ENCODE results near the gene LEFTY1.

LEFTY1 gene

DNA sequence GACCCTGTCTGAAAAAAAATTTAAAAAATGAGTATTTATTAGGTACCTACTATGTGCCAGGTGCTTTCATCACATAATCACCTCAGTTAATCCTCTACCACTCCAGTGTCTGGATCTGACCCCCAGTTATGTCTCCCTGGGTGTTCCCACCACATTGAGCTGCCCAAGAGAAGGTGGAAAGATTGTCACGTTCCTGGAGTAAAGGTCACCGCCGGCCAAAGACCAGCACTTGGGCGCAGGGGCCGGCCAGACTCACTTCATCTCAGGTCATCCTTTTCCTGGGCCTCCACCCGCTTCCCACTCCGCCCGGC is 34.4 kb upstream of the LEFTY1 start:
- no peak for DNase-seq (ENCODE audit: low read depth)
- TF ChIP-seq, protein P1, sequence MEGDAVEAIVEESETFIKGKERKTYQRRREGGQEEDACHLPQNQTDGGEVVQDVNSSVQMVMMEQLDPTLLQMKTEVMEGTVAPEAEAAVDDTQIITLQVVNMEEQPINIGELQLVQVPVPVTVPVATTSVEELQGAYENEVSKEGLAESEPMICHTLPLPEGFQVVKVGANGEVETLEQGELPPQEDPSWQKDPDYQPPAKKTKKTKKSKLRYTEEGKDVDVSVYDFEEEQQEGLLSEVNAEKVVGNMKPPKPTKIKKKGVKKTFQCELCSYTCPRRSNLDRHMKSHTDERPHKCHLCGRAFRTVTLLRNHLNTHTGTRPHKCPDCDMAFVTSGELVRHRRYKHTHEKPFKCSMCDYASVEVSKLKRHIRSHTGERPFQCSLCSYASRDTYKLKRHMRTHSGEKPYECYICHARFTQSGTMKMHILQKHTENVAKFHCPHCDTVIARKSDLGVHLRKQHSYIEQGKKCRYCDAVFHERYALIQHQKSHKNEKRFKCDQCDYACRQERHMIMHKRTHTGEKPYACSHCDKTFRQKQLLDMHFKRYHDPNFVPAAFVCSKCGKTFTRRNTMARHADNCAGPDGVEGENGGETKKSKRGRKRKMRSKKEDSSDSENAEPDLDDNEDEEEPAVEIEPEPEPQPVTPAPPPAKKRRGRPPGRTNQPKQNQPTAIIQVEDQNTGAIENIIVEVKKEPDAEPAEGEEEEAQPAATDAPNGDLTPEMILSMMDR (conservative IDR thresholded peaks at IDR 0.05; ENCODE audit: low read depth, low read length) = no peak
- H3K4me3 ChIP-seq (ENCODE audit: low read length) = peak overlapping the region; percentile 82

DNA sequence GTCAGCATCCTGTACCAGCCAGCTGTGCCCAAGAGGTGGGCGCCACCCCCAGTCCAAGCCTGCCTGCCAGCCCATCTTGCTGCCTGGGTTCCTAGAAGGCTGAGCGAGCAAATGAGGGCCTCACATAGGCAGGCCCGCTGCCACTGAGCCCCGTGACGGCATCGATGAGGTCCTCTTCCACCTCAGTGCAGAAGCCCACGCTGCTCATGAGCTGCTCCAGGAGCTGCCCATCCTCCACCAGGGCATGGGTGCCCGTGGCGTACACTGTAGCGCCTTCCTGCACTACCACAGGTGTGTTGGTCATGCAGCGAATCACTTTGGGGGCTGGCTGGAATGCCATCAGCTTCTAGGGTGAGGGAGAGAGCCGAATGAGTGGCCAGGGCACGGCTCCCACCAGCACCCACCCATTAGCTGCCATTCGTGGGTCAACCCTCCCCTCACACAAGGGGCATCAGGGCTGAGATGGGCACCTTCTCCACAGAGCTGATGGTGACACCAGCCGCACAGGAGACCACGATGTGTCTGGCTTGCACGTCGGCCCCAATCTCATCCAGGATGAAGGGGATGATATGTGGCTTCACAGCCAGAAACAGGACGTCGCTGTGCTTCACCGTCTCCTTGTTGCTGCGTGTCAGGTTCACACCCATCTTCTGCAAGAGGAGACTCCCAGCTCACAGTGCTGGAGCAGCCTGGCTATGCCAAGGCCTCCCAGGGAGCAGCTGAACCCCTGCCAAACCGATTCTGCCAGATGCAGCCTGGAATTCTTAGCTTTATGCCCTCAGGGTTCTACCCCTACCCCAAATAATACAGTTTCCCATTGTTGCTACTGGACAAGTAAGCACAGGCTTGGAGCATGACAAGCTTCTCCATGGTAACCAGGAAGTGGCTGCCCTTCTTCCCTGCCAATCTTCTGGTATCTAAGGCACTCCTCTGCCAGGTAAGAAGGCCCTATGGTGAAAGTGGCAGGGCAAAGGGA is 33.1 kb upstream of the LEFTY1 start:
- TF ChIP-seq, protein P1 (conservative IDR thresholded peaks at IDR 0.05; ENCODE audit: low read depth, low read length) = no peak
- DNase-seq (ENCODE audit: low read depth) = no peak
- no peak overlapping the region for H3K4me3 ChIP-seq (ENCODE audit: low read length)

DNA sequence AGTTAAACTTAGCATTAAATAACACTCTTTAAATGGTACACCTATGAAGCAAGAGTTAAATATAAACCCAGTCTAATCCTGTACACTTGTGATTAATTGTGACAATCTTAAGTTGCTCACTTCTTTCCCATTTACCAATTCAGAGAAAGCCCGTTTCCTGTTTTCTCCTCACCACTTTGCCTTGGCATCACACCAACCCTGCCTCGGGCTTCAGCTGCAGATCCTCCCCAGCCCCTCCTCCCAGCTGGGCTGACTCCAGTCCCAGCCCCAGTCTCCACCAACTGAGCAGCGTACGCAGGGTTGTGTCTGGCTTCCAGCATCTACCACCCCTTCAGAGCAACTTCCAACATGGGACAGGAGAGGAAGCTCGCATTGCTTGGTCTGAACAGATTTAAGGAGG is 31.0 kb upstream of the LEFTY1 start:
- no peak overlapping the region for H3K4me3 ChIP-seq (ENCODE audit: low read length)
- TF ChIP-seq, protein P1 (conservative IDR thresholded peaks at IDR 0.05; ENCODE audit: low read depth, low read length) = no peak
- peak; percentile 42 for DNase-seq (ENCODE audit: low read depth)

DNA sequence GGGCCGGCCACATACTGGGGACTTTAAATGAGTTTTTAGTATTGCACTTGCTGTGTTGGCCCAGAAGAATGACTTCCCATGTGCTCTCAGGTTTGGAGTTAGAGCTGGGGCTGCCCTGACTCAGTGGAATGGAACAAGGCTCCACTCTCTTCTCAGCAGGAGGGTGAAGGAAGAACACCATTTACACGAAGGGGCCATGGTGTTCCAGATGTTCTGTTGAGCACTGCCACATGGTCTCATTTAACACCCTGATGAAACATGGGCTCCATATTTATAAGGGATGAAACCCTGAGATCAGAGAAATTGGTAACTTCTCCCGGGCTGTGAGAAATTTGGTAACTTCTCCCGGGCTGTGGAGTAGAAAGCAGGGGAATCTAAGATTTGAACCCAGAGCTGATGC is 29.3 kb upstream of the LEFTY1 start:
- DNase-seq (ENCODE audit: low read depth) = no peak
- TF ChIP-seq, protein P1 (conservative IDR thresholded peaks at IDR 0.05; ENCODE audit: low read depth, low read length) = no peak
- no peak overlapping the region for H3K4me3 ChIP-seq (ENCODE audit: low read length)

DNA sequence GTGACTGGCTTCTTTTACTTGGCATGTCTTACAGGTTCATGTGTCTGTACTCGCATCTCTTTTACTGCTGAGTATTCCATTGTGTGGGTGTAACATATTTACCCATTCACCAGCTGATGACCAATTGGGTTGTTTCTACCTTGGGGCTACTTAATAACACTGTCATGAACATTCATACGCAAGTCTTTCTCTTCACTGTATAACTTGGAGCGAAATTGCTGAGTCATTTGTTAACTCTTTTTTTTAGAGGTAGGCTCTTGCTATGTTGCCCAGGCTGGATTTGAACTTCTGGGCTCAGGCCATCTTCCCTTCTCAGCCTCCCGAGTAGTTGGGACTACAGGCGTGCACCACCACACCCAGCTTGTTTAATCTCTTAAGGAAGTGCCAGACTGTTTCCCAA is 28.6 kb upstream of the LEFTY1 start:
- TF ChIP-seq, protein P1 (conservative IDR thresholded peaks at IDR 0.05; ENCODE audit: low read depth, low read length) = no peak
- no peak overlapping the region for H3K4me3 ChIP-seq (ENCODE audit: low read length)
- DNase-seq (ENCODE audit: low read depth) = no peak

DNA sequence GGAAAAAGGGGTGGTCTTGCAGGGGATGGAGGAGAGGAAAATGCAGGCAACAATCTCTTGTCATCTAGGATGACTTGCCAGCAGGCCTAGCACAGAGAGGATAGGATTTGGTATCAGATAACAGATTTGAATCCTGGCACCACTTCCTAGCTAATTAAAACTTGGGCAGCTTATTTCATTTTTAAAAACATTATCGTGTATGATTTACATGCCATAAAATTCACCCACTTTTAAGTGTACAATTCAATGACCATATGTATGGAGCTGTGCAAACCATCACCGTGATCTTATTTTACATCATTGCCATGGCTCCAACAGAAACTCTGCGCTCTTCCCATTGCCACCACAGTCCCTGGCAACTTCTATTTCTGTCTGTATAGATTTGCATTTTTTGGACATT is 28.2 kb upstream of the LEFTY1 start:
- TF ChIP-seq, protein P1 (conservative IDR thresholded peaks at IDR 0.05; ENCODE audit: low read depth, low read length) = no peak
- no peak for DNase-seq (ENCODE audit: low read depth)
- no peak overlapping the region for H3K4me3 ChIP-seq (ENCODE audit: low read length)

DNA sequence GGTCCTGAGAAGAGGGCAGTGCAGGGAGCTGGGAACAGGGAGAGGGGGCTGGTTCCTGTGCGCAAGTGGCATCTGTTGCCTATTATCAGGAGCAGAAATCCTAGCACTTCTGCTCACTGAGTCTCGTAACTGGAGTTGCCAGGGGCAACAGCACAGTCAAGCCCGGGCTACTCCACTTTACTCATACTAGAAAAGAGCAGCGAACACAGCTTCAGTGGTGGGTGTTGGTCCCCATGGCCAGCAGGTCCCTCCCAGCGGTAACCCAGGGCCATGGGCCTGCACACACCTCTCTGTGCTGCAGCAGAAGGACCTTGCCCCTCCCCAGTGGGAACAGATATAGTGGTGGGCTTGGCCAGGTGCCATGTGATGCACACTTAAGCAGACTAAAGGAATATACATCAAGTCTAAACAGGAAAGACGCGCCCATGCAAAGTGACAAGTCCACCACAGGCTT is 26.6 kb upstream of the LEFTY1 start:
- no peak for DNase-seq (ENCODE audit: low read depth)
- H3K4me3 ChIP-seq (ENCODE audit: low read length) = no peak overlapping the region
- TF ChIP-seq, protein P1 (conservative IDR thresholded peaks at IDR 0.05; ENCODE audit: low read depth, low read length) = no peak
